OCI-LY7 (cell line): ENCODE data around the gene EIF4G3. TPM values are rescaled to one million over a fixed set of nuclear protein-coding genes. Genes with fewer than 3 reads are reported as not detected.

Source experiments
- BruUV-seq: library from RNA; stranded (reverse); fragments of 400-500 nt; replicated peaks from 2 replicates; lab custom pipeline; 2021; lab: Mats Ljungman, UMichigan
- CTCF ChIA-PET: fragments of 300-600 bp; sonication (Branson Sonifier 250); formaldehyde crosslinking; loops from one replicate; lab custom pipeline; 2022; ENCODE audit warnings: antibody characterized with exemption; ENCODE audit not compliant: unreplicated experiment; lab: Charles Lee
- POLR2A ChIA-PET: fragments of 300-600 bp; sonication (Branson Sonifier 250); formaldehyde crosslinking; loops from one replicate; lab custom pipeline; 2022; ENCODE audit warnings: antibody characterized with exemption; lab: Charles Lee
- DNase-seq: peaks from one replicate; pipeline ENCODE4 v3.0.0-alpha.2; 2015; ENCODE audit warnings: low spot score
- H2AFZ ChIP-seq: fragments of 200-600 bp; sonication (generic), shearing (Covaris generic); 2 replicates; pipeline ENCODE4 v1.6.1; 2014; ENCODE audit warnings: mild to moderate bottlenecking, antibody characterized with exemption, low read length, moderate library complexity
- H3K27ac ChIP-seq: fragments of 200-600 bp; sonication (generic); 2 replicates; pipeline ENCODE4 v1.5.1; 2014; ENCODE audit warnings: mixed run types, low read depth, mild to moderate bottlenecking, moderate library complexity, low read length, inconsistent platforms; ENCODE audit not compliant: poor library complexity, severe bottlenecking
- H3K36me3 ChIP-seq: fragments of 200-600 bp; sonication (generic); 2 replicates; pipeline ENCODE4 v1.6.1; 2014; ENCODE audit warnings: mild to moderate bottlenecking, antibody characterized with exemption, low read length, moderate library complexity, mixed read lengths; ENCODE audit not compliant: insufficient read depth
- H3K4me1 ChIP-seq: fragments of 200-600 bp; sonication (generic); 2 replicates; pipeline ENCODE4 v1.5.1; 2014; ENCODE audit warnings: mild to moderate bottlenecking, low read length; ENCODE audit not compliant: insufficient read depth, poor library complexity, severe bottlenecking
- H3K4me2 ChIP-seq: fragments of 200-600 bp; sonication (generic); 2 replicates; pipeline ENCODE4 v1.6.1; 2014; ENCODE audit warnings: mild to moderate bottlenecking, low read length
- H3K4me3 ChIP-seq: fragments of 200-600 bp; sonication (generic); 2 replicates; pipeline ENCODE4 v1.5.1; 2014; ENCODE audit warnings: mild to moderate bottlenecking, low read depth, low read length; ENCODE audit not compliant: poor library complexity, severe bottlenecking
- H3K79me2 ChIP-seq: fragments of 200-600 bp; sonication (generic); 2 replicates; pipeline ENCODE4 v1.6.1; 2016; ENCODE audit warnings: low read depth, mild to moderate bottlenecking, low read length, moderate library complexity, mixed read lengths; ENCODE audit not compliant: insufficient read depth
- H3K9me2 ChIP-seq: fragments of 200-600 bp; sonication (generic); 2 replicates; pipeline ENCODE4 v1.6.1; 2016; ENCODE audit warnings: mild to moderate bottlenecking, low read length, mixed read lengths; ENCODE audit not compliant: insufficient read depth
- H3K9me3 ChIP-seq: fragments of 200-600 bp; sonication (generic); 2 replicates; pipeline ENCODE4 v1.6.1; 2014; ENCODE audit warnings: mild to moderate bottlenecking, mixed run types, low read length, mixed read lengths
- H4K20me1 ChIP-seq: fragments of 200-600 bp; sonication (generic); 2 replicates; pipeline ENCODE4 v1.6.1; 2014; ENCODE audit warnings: mild to moderate bottlenecking, antibody characterized with exemption, low read length, moderate library complexity, mixed read lengths; ENCODE audit not compliant: insufficient read depth
- CTCF ChIP-seq: fragments of 200-600 bp; sonication (generic); conservative IDR thresholded peaks from 2 replicates; pipeline ENCODE4 v1.5.1; 2014; ENCODE audit warnings: mild to moderate bottlenecking, antibody characterized with exemption, low read length, moderate library complexity, mixed read lengths
- EZH2phosphoT487 ChIP-seq: fragments of 200-600 bp; sonication (generic); IDR thresholded peaks from 2 replicates; pipeline ENCODE4 v1.6.1; 2018; ENCODE audit warnings: low read depth, borderline replicate concordance, mild to moderate bottlenecking, mixed run types, antibody characterized with exemption, low read length, moderate library complexity, mixed read lengths
- intact Hi-C: fragments of 100-400 bp; cut with micrococcal nuclease; formaldehyde crosslinking; loops from one replicate; pipeline ENCODE4 v1.10.0; 2022; ENCODE audit not compliant: unreplicated experiment
- total RNA-seq, 2 experiments: library from RNA; depleted of rRNA in 1 of 2; stranded (reverse); fragments of >200 nt in 1 of 2; shearing (Covaris generic) in 1 of 2; gene quantifications; 2 replicates each; pipeline ENCODE4 v1.2.3, GENCODE V29; 2014 to 2022

EIF4G3 gene
- total RNA-seq, 2 experiments from 2014 or later: 28.5 to 62.1 TPM

- BruUV-seq: no TSS peak
- Histone ChIP-seq H3K4me3 (no peak overlapping the region), H4K20me1 (peaks cover 1% of the 10 kb centered on the region; the same call in 1 of the 2 replicates), H3K9me3 (no peaks in the 10 kb centered on the region), H3K27ac (no peak overlapping the region), H3K4me1 (peaks cover 10% of the 10 kb centered on the region), H3K79me2 (no peaks in the 10 kb centered on the region), H3K36me3 (peaks cover 3% of the 10 kb centered on the region; the same call in 1 of the 2 replicates), H3K4me2 (no peak overlapping the region), H2AFZ (no peak overlapping the region), H3K9me2 (no peaks in the 10 kb centered on the region)
- TF ChIP-seq EZH2phosphoT487: no peak
- TF ChIP-seq CTCF: no peak
- no peak for DNase-seq
- CTCF ChIA-PET: no interaction called here
- POLR2A ChIA-PET: interaction anchor here (0.6 to 1.2 kb wide), 3 partner anchors 18 to 176 kb away, joined by 3 to 5 read pairs (median 4); no protein-coding TSS in a partner anchor
- intact Hi-C loops: no loop called here
Measured at GRCh38 chr1:20998826-20999225, 177.9 kb downstream of the EIF4G3 start.

- H3K9me2 ChIP-seq: no peaks in the 10 kb centered on the region
- intact Hi-C loops: no loop called here
- H3K9me3 ChIP-seq: no peaks in the 10 kb centered on the region
- no peak overlapping the region for H3K27ac ChIP-seq
- no TSS peak for BruUV-seq
- H3K79me2 ChIP-seq: no peaks in the 10 kb centered on the region
- H3K36me3 ChIP-seq: peaks cover 3% of the 10 kb centered on the region; the same call in 1 of the 2 replicates
- H3K4me3 ChIP-seq: no peak overlapping the region
- DNase-seq: no peak
- ChIA-PET CTCF (interaction anchor here (0.6 kb wide), 1 partner anchor 16 kb away, joined by 3 read pairs; no protein-coding TSS in a partner anchor), POLR2A (interaction anchor here (0.6 to 0.8 kb wide), 2 partner anchors 34 to 149 kb away, joined by 4 to 5 read pairs; no protein-coding TSS in a partner anchor)
- no peak for TF ChIP-seq CTCF
- no peak for TF ChIP-seq EZH2phosphoT487
- H2AFZ ChIP-seq: no peak overlapping the region
- peaks cover 10% of the 10 kb centered on the region for H3K4me1 ChIP-seq
- H4K20me1 ChIP-seq: peaks cover 6% of the 10 kb centered on the region; the same call in 1 of the 2 replicates
- H3K4me2 ChIP-seq: no peak overlapping the region
Measured at GRCh38 chr1:20997602-20998224, 179.0 kb downstream of the EIF4G3 start.

GRCh38 chr1:20996554-20996953, 180.1 kb downstream of the EIF4G3 start:
- Histone ChIP-seq H3K4me3 (no peak overlapping the region), H4K20me1 (peaks cover 6% of the 10 kb centered on the region; the same call in 1 of the 2 replicates), H3K9me2 (no peaks in the 10 kb centered on the region), H3K36me3 (peaks cover 3% of the 10 kb centered on the region; the same call in 1 of the 2 replicates), H2AFZ (no peak overlapping the region), H3K4me1 (peaks cover 10% of the 10 kb centered on the region), H3K4me2 (no peak overlapping the region), H3K79me2 (no peaks in the 10 kb centered on the region), H3K9me3 (no peaks in the 10 kb centered on the region), H3K27ac (no peak overlapping the region)
- TF ChIP-seq CTCF: no peak
- TF ChIP-seq EZH2phosphoT487: no peak
- no TSS peak for BruUV-seq
- CTCF ChIA-PET: no interaction called here
- POLR2A ChIA-PET: no interaction called here
- intact Hi-C loops: no loop called here
- no peak for DNase-seq
